HCT116 (cell line): ENCODE results near the gene CXCR6. TPM values are rescaled to one million over a fixed set of nuclear protein-coding genes. Genes with fewer than 3 reads are reported as not detected.

Experiments used
- ATAC-seq: fragments of 200-7000 bp; cut with Tn5 transposase; 2 replicates; pipeline ENCODE4 v1.9.1; 2020; ENCODE audit warnings: mild to moderate bottlenecking, moderate library complexity
- BruUV-seq: library from RNA; stranded (reverse); fragments of 400-500 nt; replicated peaks from 2 replicates; lab custom pipeline; 2021; lab: Mats Ljungman, UMichigan
- CTCF ChIA-PET: fragments of 300-600 bp; sonication (Branson Sonifier 250); formaldehyde crosslinking; loops from one replicate; lab custom pipeline; 2021; ENCODE audit warnings: antibody characterized with exemption; lab: Charles Lee
- POLR2A ChIA-PET: fragments of 300-600, 350-600 bp; sonication (Branson Sonifier 250); formaldehyde crosslinking; loops from one replicate; lab custom pipeline; 2021; ENCODE audit warnings: antibody characterized with exemption; lab: Charles Lee
- RAD21 ChIA-PET, 2 experiments: fragments of 300-600 bp; sonication (Branson Sonifier 250); formaldehyde crosslinking; loops; one replicate each; lab custom pipeline; 2023; ENCODE audit warnings: low total read pairs in 2 of 2; ENCODE audit not compliant: uncharacterized antibody in 2 of 2, unreplicated experiment in 2 of 2, low non-redundant PET in 1 of 2; lab: Charles Lee
- DNase-seq: peaks from one replicate; pipeline ENCODE4 v3.0.0-alpha.2; 2010; ENCODE audit warnings: low read depth, low spot score
- H2AFZ ChIP-seq: fragments of 200-600 bp; shearing (Covaris generic), sonication (generic); 2 replicates; pipeline ENCODE4 v1.6.1; 2017; ENCODE audit warnings: low read depth, mixed run types, mixed read lengths, antibody characterized with exemption, low read length; ENCODE audit not compliant: poor library complexity, severe bottlenecking
- H3K27ac ChIP-seq: 2 replicates; pipeline ENCODE4 v1.5.1; 2012; ENCODE audit warnings: low read depth, low read length
- H3K27me3 ChIP-seq: fragments of 200-600 bp; sonication (generic); 2 replicates; pipeline ENCODE4 v1.6.1; 2016; ENCODE audit warnings: mixed run types, low read length, mixed read lengths; ENCODE audit not compliant: insufficient read depth
- H3K36me3 ChIP-seq, 2 experiments: fragments of 200-500 bp in 1 of 2; fragments of 200-600 bp in 1 of 2; sonication (Bioruptor generic) in 1 of 2; sonication (generic) in 1 of 2; 2 replicates each; pipeline versions ENCODE4 v1.5.1 to v1.6.1; 2014 to 2016; ENCODE audit warnings: low read length in 2 of 2, inconsistent platforms in 1 of 2, mixed read lengths in 1 of 2, mixed run types in 1 of 2; ENCODE audit not compliant: insufficient read depth in 2 of 2, control insufficient read depth in 1 of 2
- H3K4me1 ChIP-seq, 2 experiments: fragments of 200-600 bp in 1 of 2; sonication (generic) in 1 of 2; 2 replicates each; pipeline versions ENCODE4 v1.5.1 to v1.6.1; 2012 to 2017; ENCODE audit warnings: low read length in 2 of 2, inconsistent platforms in 1 of 2, mild to moderate bottlenecking in 1 of 2, mixed read lengths in 1 of 2, mixed run types in 1 of 2, moderate library complexity in 1 of 2; ENCODE audit not compliant: insufficient read depth in 2 of 2, control insufficient read depth in 1 of 2
- H3K4me2 ChIP-seq: fragments of 200-600 bp; sonication (generic); 2 replicates; pipeline ENCODE4 v1.6.1; 2017; ENCODE audit warnings: mixed run types, low read length, mixed read lengths
- H3K4me3 ChIP-seq, 2 experiments: fragments of 200-600 bp in 1 of 2; sonication (generic) in 1 of 2; replicated peaks in 1 of 2; 2 replicates each; pipeline ENCODE4 v1.5.1; 2011 to 2016; ENCODE audit warnings: low read length in 2 of 2, control low read depth in 1 of 2, low read depth in 1 of 2, mild to moderate bottlenecking in 1 of 2, mixed read lengths in 1 of 2, mixed run types in 1 of 2
- H3K79me2 ChIP-seq: fragments of 200-600 bp; sonication (generic); 2 replicates; pipeline ENCODE4 v1.6.1; 2017; ENCODE audit warnings: mild to moderate bottlenecking, mixed run types, low read length, moderate library complexity, mixed read lengths; ENCODE audit not compliant: insufficient read depth
- H3K9ac ChIP-seq: fragments of 200-600 bp; sonication (generic); 2 replicates; pipeline ENCODE4 v1.6.1; 2016; ENCODE audit warnings: low read length, mixed read lengths
- H3K9me2 ChIP-seq: fragments of 200-600 bp; sonication (generic), shearing (Covaris generic); 2 replicates; pipeline ENCODE4 v1.6.1; 2017; ENCODE audit warnings: mixed run types, mild to moderate bottlenecking, moderate library complexity; ENCODE audit not compliant: insufficient read depth
- H3K9me3 ChIP-seq, 2 experiments: fragments of 200-500 bp in 1 of 2; fragments of 200-600 bp in 1 of 2; sonication (Bioruptor generic) in 1 of 2; sonication (generic) in 1 of 2; 2 replicates each; pipeline ENCODE4 v1.6.1; 2014 to 2017; ENCODE audit warnings: low read length in 2 of 2, mixed read lengths in 2 of 2, inconsistent platforms in 1 of 2, low read depth in 1 of 2, mild to moderate bottlenecking in 1 of 2, mixed run types in 1 of 2, moderate library complexity in 1 of 2; ENCODE audit not compliant: control insufficient read depth in 1 of 2, insufficient read depth in 1 of 2
- H4K20me1 ChIP-seq: fragments of 200-600 bp; sonication (generic), shearing (Covaris generic); 2 replicates; pipeline ENCODE4 v1.6.1; 2017; ENCODE audit warnings: mixed run types, mild to moderate bottlenecking, moderate library complexity; ENCODE audit not compliant: insufficient read depth
- CEBPB ChIP-seq: IDR thresholded peaks from 2 replicates; pipeline ENCODE4 v1.6.1; 2012; ENCODE audit warnings: low read depth
- EZH2phosphoT487 ChIP-seq: fragments of 200-600 bp; IDR thresholded peaks from 2 replicates; pipeline ENCODE4 v1.6.1; 2018; ENCODE audit warnings: antibody characterized with exemption, borderline replicate concordance
- FOSL1 ChIP-seq: IDR thresholded peaks from 2 replicates; pipeline ENCODE4 v1.6.1; 2012; ENCODE audit warnings: low read depth
- TCF7L2 ChIP-seq: IDR thresholded peaks from 2 replicates; pipeline ENCODE4 v1.7.0; 2011; ENCODE audit warnings: borderline replicate concordance, inconsistent platforms; ENCODE audit not compliant: insufficient read depth, insufficient read length; ENCODE audit errors: extremely low read depth
- YY1 ChIP-seq: IDR thresholded peaks from 2 replicates; pipeline ENCODE4 v1.6.1; 2011; ENCODE audit warnings: low read length, low read depth, moderate library complexity, mild to moderate bottlenecking; ENCODE audit not compliant: insufficient replicate concordance; ENCODE audit errors: extremely low read depth
- ZFX ChIP-seq: fragments of 450-650 bp; IDR thresholded peaks from 2 replicates; pipeline ENCODE4 v1.6.1; 2017
- ZNF274 ChIP-seq: fragments of 200-500 bp; sonication (Bioruptor generic); IDR thresholded peaks from 2 replicates; pipeline ENCODE4 v1.6.1; 2014; ENCODE audit warnings: mild to moderate bottlenecking, low read depth, low read length, inconsistent platforms
- intact Hi-C: fragments of 100-400 bp; cut with micrococcal nuclease; formaldehyde crosslinking; loops from 2 replicates; pipeline ENCODE4 v1.10.0; 2022
- total RNA-seq: library from RNA; stranded (reverse); gene quantifications from one replicate; pipeline ENCODE4 v1.2.1, GENCODE V29; 2021; ENCODE audit not compliant: unreplicated experiment

CXCR6 gene
- total RNA-seq, 1 experiment from 2014 or later, result not detected

GRCh38 chr3:45921158-45922038, 21.9 kb upstream of the CXCR6 start:
- H3K4me1 ChIP-seq, result peaks cover 6 to 26% of the 10 kb centered on the region in 2 experiments
- H3K27me3 ChIP-seq, result no peaks in the 10 kb centered on the region
- no peak overlapping the region for H3K4me3 ChIP-seq
- no peaks in the 10 kb centered on the region for H3K79me2 ChIP-seq
- H3K9me3 ChIP-seq, result no peaks in the 10 kb centered on the region
- H2AFZ ChIP-seq, result no peak overlapping the region
- no peak overlapping the region for H3K9ac ChIP-seq
- no peak overlapping the region for H3K4me2 ChIP-seq
- no peak for ATAC-seq
- H3K9me2 ChIP-seq, result no peaks in the 10 kb centered on the region
- H3K27ac ChIP-seq, result no peak overlapping the region
- TF ChIP-seq EZH2phosphoT487 (no peak), YY1 (no peak), CEBPB (no peak), ZFX (no peak), TCF7L2 (no peak), FOSL1 (no peak)
- TF ChIP-seq, all 23 proteins: peak for 0
- RAD21 ChIA-PET, result no interaction called here
- CTCF ChIA-PET, result no interaction called here
- intact Hi-C loops, result loop anchor here (10.0 kb wide), 2 partner anchors 697 to 887 kb away; partner anchors contain the start of gene TMEM158
- no TSS peak for BruUV-seq
- Histone ChIP-seq H3K36me3 (0 out of 4 replicates have a peak, but pooled peaks cover 0 to 3% of the 10 kb centered on the region in 2 experiments), H4K20me1 (no peaks in the 10 kb centered on the region)
- POLR2A ChIA-PET, result no interaction called here
- DNase-seq, result no peak

GRCh38 chr3:45922039-45922326, 21.3 kb upstream of the CXCR6 start:
- no peak overlapping the region for H3K4me3 ChIP-seq
- no peak for ATAC-seq
- peaks cover 5 to 20% of the 10 kb centered on the region in 2 experiments for H3K4me1 ChIP-seq
- CTCF ChIA-PET, result no interaction called here
- POLR2A ChIA-PET, result no interaction called here
- H2AFZ ChIP-seq, result no peak overlapping the region
- no peaks in the 10 kb centered on the region for H3K9me3 ChIP-seq
- H3K36me3 ChIP-seq, result 0 out of 4 replicates have a peak, but pooled peaks cover 0 to 3% of the 10 kb centered on the region in 2 experiments
- no peak for DNase-seq
- TF ChIP-seq ZNF274 (no peak), YY1 (no peak)
- H4K20me1 ChIP-seq, result no peaks in the 10 kb centered on the region
- no TSS peak for BruUV-seq
- RAD21 ChIA-PET, result no interaction called here
- H3K4me2 ChIP-seq, result no peak overlapping the region
- H3K9ac ChIP-seq, result no peak overlapping the region
- no peak overlapping the region for H3K27ac ChIP-seq
- H3K79me2 ChIP-seq, result no peaks in the 10 kb centered on the region
- intact Hi-C loops, result loop anchor here (10.0 kb wide), 2 partner anchors 697 to 887 kb away; partner anchors contain the start of gene TMEM158
- H3K27me3 ChIP-seq, result no peaks in the 10 kb centered on the region
- H3K9me2 ChIP-seq, result no peaks in the 10 kb centered on the region
